Measurements from ENCODE around the gene NCAPD3.

- TF ChIP-seq CTCF (IDR thresholded peaks at IDR 0.05) (no peak), POLR2A (IDR thresholded peaks at IDR 0.05) (no peak)
Observed at GRCh38 chr11:134173296-134173695, 50.5 kb downstream of the NCAPD3 start.

Data from esophagus squamous epithelium (tissue), 4 donors.